T-helper 1 cell treated with Interleukin-12 subunit alpha and Interleukin-12 subunit beta and Interleukin-4 antibody, amounts not matched to agents 30 μg/mL and 1 μg/mL, for 36 hours (primary cell): ENCODE data around the gene C1QTNF1.

Experiments used
- H3K27ac Mint-ChIP-seq: one replicate; pipeline ENCODE4 v1.8.0; 2021; ENCODE audit warnings: mild to moderate bottlenecking, mixed read lengths
- H3K27me3 Mint-ChIP-seq: one replicate; pipeline ENCODE4 v1.8.0; 2021; ENCODE audit warnings: low read depth, mixed read lengths
- H3K36me3 Mint-ChIP-seq: one replicate; pipeline ENCODE4 v1.8.0; 2021; ENCODE audit warnings: low read depth, mixed read lengths
- H3K4me1 Mint-ChIP-seq: one replicate; pipeline ENCODE4 v1.8.0; 2021; ENCODE audit warnings: low read depth, mixed read lengths
- H3K4me3 Mint-ChIP-seq: one replicate; pipeline ENCODE4 v1.8.0; 2021; ENCODE audit warnings: mild to moderate bottlenecking, moderate library complexity, mixed read lengths
- H3K9me3 Mint-ChIP-seq: one replicate; pipeline ENCODE4 v1.8.0; 2021; ENCODE audit warnings: mixed read lengths

Gene C1QTNF1

DNA sequence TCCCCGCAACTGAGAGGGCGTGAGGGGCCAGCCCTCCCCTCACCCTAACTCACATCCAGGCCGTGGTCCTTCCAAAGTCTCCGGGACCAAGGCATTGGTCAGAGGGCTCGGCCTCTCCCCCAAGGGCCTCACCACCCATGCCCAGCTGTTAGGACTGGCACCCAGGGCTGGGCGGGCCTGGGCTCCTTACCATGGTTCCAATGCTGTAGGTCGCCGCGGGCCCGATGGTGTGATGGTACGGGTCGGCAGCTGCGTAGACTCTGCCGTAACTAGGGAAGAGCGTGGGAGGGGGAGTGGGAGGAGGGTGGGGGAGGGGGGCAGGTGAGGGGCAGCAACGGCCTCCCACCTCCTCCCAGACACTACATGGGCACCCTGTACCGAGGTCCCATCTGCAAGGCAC is 70.3 kb downstream of the C1QTNF1 start:
- peaks cover 6% of the 10 kb centered on the region for H3K4me1 Mint-ChIP-seq
- peaks cover 23% of the 10 kb centered on the region for H3K27me3 Mint-ChIP-seq
- H3K9me3 Mint-ChIP-seq, result no peaks in the 10 kb centered on the region
- no peak overlapping the region for H3K4me3 Mint-ChIP-seq
- H3K27ac Mint-ChIP-seq, result no peak overlapping the region
- H3K36me3 Mint-ChIP-seq, result no peaks in the 10 kb centered on the region

DNA sequence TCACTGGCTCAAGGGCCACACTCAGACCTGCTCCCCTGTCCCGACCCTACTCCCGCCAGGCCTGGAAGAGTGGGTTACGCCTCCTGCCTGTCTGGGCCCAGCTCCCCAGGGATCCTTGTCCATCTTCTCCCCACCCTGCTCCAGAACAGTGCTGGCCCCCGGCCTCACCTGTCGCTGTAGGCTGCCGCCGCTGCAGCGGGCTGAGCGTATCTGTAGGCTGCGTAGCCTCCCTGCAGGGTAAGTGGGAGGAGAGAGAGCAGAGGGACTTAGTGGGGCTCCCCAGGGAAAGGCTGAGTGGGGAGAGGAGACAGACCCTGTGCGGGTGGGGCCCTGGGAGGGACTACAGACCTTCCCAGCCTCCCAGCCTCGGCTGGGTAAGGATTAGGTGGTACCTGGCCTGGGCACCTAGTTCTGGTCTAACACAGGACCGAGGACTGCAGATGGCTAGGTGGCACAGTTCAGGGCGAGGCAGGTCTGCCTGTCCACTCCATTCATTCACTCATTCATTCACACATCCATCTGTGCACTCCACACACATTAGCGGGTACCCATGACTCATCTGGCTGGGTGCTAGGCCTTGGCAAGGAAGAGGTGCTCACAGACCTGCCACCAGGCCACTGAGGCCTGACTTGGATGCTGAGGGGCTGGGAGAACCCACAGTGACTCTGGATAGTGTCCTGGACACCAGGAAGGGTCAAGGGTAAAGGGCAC is 71.5 kb downstream of the C1QTNF1 start:
- Mint-ChIP-seq H3K27me3 (peaks cover 23% of the 10 kb centered on the region), H3K36me3 (no peaks in the 10 kb centered on the region), H3K4me3 (no peak overlapping the region), H3K27ac (no peak overlapping the region), H3K4me1 (peaks cover 6% of the 10 kb centered on the region), H3K9me3 (no peaks in the 10 kb centered on the region)

DNA sequence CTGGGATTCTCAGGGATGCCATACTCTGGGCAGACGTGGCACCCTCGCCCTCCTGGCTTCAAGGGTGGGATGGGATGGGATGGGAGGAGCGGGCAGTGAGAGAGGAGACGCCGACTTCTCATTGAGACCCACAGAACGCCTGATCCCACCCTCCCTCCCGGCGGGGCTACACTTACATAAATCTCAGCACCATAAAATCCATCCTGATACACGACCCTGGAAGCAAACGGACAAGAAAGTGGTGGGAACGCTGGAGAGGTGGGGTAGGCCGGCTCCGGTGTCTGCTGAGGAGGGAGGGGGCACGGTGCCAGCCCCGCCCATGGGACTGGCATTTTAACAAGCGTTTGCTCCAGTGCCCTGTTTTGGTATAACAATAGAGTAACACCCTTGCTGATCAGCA is 72.5 kb downstream of the C1QTNF1 start:
- Mint-ChIP-seq H3K36me3 (no peaks in the 10 kb centered on the region), H3K9me3 (no peaks in the 10 kb centered on the region), H3K4me3 (no peak overlapping the region), H3K27me3 (peaks cover 23% of the 10 kb centered on the region), H3K4me1 (peaks cover 6% of the 10 kb centered on the region), H3K27ac (no peak overlapping the region)

DNA sequence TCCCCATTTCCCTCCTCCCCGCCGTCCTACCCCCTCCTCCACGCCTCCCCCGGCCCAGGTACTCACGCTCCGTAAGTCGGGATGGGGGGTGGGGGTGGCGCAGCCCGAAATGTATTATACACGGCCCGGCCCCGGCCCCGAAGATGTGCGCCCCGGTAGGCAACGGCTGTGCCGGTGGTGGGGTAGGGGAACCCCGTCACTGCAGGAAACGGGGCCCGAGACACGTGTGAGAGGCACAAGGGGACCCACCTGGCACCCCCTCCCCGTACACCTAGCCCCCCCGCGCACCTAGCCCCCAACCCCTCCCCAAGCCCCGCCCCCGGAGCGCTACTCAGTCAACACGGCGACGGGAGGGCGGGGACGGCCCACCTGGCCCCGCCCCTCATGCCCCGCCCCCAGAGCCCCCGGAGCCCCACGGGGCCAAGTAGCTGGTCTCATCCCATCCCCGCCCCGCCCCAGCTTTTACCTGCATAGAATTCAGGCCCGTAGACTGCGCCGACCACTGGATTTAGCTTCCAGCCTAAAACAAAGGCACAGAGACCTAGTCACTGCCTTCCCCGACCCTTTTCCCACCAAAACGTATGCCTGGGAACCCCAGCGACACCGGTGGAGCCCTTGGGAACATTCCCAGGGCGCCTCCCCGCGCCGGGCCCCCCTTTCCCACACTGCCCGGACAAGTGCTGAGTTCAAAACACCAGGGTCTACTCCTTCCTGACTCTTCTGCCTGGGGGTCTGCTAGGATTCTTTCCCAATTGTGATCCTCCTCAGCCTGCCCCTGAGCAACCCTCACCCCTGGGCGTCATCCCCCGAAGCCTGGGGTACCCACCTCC is 73.5 kb downstream of the C1QTNF1 start:
- Mint-ChIP-seq H3K9me3 (no peaks in the 10 kb centered on the region), H3K27me3 (peaks cover 19% of the 10 kb centered on the region), H3K4me3 (no peak overlapping the region), H3K36me3 (no peaks in the 10 kb centered on the region), H3K27ac (no peak overlapping the region), H3K4me1 (peaks cover 6% of the 10 kb centered on the region)

DNA sequence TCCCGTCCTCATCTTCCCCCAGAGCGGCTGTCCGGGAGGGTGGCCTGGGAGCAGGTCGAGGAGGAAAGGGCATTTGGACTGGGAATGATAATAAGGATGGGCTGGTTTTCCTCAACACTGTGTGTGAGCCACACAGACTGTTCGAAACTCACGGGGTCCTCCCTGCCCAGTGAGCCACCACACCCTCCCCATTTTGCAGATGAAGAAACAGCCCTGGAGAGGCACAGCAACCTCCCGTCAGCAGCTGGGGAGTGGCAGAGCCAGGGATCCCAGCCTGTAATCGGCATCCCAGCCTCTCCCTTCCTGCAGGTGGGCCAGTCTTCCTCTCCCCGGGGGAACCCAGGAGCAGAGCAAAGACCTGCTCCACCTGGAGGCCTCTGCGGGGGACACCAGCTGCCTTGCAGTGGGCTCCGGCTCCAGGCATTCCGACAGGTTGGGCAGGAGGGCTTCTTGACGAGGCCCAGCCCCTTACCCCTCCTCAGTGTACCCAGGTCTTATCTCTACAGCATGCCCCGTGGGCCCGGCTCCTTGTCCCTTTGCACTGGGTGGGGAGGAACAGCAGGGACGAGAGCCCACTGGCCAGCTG is 74.4 kb downstream of the C1QTNF1 start:
- peaks cover 3% of the 10 kb centered on the region for H3K4me1 Mint-ChIP-seq
- no peaks in the 10 kb centered on the region for H3K36me3 Mint-ChIP-seq
- no peaks in the 10 kb centered on the region for H3K9me3 Mint-ChIP-seq
- H3K27me3 Mint-ChIP-seq, result peaks cover 18% of the 10 kb centered on the region
- no peak overlapping the region for H3K4me3 Mint-ChIP-seq
- no peak overlapping the region for H3K27ac Mint-ChIP-seq
